Measurements from ENCODE around the gene RERE.
"Not testable (repeated sequence)": the region's sequence is repeated elsewhere in the genome, so short reads cannot be mapped to it uniquely, and the experiment has no call there.

Gene RERE

GRCh38 chr1:8841395-8841794, 24.0 kb upstream of the RERE start:
- DNase-seq = no peak

DNA sequence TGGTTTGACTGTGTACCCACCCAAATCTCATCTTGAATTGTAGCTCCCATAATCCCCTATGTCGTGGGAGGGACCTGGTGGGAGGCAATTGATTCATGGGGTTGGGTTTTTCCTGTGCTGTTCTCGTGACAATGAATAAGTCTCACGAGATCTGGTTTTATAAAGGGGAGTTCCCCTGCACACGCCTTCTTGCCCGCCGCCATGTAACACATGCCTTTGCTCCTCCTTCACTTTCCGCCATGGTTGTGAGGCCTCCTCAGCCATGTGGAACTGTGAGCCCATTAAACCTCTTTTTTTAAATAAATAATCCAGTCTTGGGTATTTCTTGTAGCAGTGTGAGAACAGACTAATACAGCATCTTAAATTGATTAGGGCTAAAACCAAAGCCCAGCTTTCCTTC, 22.6 kb upstream of the RERE start:
- no peak for DNase-seq

GRCh38 chr1:8835941-8836643, 18.7 kb upstream of the RERE start:
- no peak for DNase-seq

- peak; percentile 22 for DNase-seq
These were observed 13.9 kb upstream of the RERE start for GRCh38 chr1:8831340-8831739.

GRCh38 chr1:8830732-8831131, 13.3 kb upstream of the RERE start:
- DNase-seq = not testable (repeated sequence)

DNA sequence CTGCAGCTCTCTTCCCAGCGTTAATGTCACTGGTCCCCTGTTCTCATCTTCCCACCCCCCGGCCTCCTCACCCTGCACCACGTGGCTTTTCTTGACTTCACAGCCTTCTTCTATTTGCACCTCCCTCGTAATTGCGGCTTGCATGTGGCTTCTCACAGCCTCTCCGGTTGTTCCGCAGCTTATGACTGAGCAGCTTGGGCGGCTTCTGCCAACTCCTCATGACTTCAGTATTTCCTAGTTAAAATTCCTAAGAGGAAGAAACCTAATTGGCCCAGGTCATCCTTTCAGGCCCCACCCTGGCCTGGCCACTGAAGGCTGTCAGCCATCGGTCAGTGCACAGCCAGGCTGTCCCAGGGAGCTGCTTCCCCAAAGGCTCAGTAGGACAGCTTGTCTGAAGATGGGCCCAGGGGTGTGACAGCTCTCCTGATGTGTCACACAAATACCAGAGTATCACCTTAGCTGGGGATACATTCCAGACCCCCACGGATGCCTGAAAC, 8.6 kb upstream of the RERE start:
- no peak for DNase-seq

GRCh38 chr1:8823295-8823664, 5.8 kb upstream of the RERE start:
- DNase-seq = no peak

DNA sequence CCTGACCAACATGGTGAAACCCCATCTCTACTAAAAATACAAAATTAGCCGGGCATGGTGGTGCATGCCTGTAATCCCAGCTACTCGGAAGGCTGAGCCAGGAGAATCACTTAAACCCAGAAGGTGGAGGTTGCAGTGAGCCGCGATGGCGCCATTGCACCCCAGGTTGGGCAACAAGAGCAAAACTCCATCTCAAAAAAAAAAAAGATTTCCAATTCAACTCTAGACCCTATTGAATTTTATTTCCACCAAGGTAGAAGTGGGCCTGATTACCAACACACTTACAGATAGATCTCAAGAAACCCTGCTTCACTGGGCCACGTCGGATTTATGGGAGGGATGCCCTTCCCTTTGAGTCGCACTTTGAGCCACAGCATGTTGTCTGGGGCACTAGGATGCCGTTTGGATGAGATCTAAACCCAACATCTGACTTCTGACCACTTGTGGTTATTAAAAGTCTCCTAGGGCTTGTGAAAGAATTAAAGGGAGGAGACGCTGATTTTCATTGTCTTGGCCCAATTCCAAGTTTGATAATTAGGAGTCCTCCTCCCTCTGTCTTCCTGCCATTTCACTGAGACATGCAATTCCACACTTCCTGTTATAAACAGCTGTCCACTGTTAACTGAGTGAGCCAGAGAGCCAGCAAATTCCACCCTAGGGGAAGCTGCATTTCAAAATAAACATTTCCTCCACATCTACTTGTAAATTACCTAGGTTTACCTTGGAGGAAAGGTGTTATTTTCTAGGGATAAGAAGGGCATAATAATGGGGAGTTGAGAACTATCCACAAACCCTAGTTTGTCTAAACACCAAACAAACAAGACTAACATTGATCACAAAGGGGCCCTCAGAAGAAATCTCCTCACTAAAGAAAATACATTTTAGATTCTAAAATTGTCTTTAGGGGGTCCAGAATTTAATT, 5.2 kb upstream of the RERE start:
- peak; percentile 90 for DNase-seq

DNA sequence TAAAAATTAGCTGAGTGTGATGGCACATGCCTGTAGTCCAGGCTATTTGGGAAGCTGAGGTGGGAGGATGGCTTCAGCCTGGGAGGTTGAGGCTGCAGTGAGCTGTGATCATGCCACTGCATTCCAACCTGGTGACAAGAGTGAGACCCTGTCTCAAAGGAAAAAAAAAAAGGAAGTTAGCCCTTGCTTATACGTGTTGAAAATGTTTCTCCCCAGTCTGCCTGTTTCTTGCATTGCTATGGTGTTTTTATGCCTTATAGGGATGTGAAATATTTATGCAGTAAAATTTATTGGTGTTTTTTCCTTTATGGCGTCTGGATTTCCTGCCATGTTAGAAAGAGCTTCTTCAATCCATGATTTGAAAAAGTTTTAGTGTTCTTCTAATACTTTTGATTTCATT, 3.6 kb upstream of the RERE start:
- DNase-seq = no peak

DNA sequence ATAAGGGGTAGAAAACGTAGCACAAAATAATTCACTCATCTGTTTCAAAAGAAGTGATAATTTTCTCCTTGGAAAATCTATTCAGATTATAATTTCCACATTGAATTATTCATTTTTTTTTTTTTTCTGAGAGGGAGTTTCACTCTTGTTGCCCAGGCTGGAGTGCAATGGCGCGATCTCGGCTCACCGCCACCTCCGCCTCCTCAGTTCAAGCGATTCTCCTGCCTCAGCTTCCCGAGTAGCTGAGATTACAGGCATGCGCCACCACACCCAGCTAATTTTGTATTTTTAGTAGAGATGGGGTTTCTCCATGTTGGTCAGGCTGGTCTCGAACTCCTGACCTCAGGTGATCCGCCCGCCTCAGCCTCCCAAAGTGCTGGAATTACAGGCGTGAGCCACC, 1.3 kb upstream of the RERE start:
- DNase-seq = not testable (repeated sequence)

GRCh38 chr1:8818325-8818775, 910 bp upstream of the RERE start:
- peak; percentile 64 for DNase-seq

- DNase-seq = peak; percentile 61
These were observed 519 bp downstream of the RERE start for GRCh38 chr1:8816831-8817411.

DNA sequence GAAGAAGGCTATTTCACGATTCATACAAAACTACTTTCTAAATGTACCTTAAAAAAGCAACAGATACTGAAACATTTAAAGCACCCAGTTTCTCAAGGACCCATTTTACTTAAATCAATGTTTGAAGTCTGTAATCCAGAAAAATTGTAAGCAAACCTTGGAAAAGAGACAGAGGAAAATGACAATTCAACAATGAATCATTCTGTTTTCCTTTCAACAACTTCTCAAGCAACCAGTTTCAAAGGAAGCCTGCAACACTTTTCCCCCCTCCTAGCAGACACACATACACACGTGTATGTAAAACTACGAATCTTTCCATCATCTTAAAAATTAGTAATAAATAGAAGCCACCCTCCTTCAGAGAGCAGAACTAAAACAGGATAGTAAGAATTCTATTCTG, 1.2 kb downstream of the RERE start:
- DNase-seq = no peak

- DNase-seq = peak; percentile 45
These were observed 1.8 kb downstream of the RERE start for GRCh38 chr1:8815582-8816151.

DNA sequence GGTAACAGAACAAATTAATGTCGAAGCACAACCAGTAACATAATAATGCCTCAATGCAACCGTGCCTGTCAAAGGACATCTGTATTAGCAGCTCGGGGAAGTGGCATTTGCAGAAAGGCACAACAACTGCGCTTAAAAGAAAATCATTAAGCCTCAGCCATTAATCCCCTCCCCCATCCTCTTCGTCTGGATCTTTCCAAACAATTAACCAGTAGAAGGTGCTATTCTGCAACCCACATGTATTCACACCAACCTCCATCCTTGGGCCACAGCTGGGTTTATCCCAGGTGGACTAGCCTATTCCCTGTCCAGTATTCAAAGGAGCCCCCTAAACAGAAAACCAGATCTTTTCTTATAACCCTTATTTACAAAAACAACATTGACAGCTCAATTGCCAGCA, 2.6 kb downstream of the RERE start:
- peak; percentile 65 for DNase-seq

GRCh38 chr1:8813991-8814390, 3.4 kb downstream of the RERE start:
- no peak for DNase-seq

DNA sequence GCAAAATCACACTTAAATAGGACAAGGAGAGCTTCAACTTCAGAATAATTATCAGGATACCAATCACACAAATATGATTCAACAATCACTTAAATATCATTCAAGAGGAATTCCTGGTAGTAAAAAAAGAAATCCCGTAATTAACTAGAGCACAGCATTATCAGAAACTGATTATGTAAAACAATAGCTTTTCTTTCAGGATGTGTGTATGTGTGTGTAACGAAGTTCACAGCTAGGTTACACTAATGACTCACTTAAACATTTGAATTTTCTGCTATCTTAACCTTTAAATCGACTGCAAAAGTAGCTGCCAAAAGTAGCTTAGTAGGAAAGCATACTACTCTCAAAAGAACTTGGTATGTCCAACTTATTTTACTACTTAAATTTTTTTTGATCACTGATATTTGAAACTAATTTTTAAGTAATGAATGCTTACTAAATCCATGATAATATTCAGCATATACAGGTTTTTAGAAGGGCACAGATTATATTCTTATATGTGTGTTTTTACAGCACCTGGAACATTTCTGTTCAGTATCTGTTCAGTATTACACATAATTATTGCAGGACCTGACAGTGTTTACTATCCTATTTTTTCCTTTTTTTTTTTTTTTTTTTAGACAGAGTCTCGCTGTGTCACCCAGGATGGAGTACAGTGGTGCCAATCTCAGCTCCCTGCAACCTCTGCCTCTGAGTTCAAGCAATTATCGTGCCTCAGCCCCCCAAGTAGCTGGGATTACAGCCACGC, 4.2 kb downstream of the RERE start:
- no peak for DNase-seq

GRCh38 chr1:8812081-8812480, 5.4 kb downstream of the RERE start:
- DNase-seq = no peak

- DNase-seq = no peak
These were observed 6.5 kb downstream of the RERE start for GRCh38 chr1:8810987-8811386.

GRCh38 chr1:8809342-8809736, 8.1 kb downstream of the RERE start:
- DNase-seq = no peak

GRCh38 chr1:8807004-8807403, 10.4 kb downstream of the RERE start:
- DNase-seq = no peak

- DNase-seq = no peak
These were observed 17.0 kb downstream of the RERE start for GRCh38 chr1:8800416-8800815.

DNA sequence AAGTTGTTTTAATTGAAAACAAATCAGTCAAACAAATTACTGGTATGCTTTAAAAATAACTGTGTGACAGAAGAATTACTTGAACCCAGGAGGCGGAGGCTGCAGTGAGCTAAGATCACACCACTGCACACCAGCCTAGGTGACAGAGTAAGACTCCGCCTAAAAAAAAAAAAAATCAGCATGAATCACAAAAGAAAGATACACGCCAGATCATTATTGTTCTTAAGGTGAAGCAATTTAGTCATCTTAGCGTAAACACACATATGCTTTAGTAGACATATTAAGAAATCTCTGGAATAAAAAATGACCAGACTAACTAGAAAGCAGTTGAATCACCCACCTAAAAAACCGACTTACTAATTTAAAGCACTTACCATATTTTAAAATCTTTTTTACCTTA, 20.2 kb downstream of the RERE start:
- no peak for DNase-seq
